SU-DHL-6 (cell line): ENCODE data around the gene SLC39A5.
"Not testable (repeated sequence)": the region's sequence is repeated elsewhere in the genome, so short reads cannot be mapped to it uniquely, and the experiment has no call there.

ENCODE experiments used
- H2AFZ ChIP-seq: fragments of 200-600 bp; sonication (generic); 2 replicates; pipeline ENCODE4 v1.6.1; 2014; ENCODE audit warnings: low read depth, mild to moderate bottlenecking, moderate library complexity, mixed read lengths, antibody characterized with exemption, low read length; ENCODE audit not compliant: severe bottlenecking
- H3F3A ChIP-seq: fragments of 200-600 bp; shearing (Covaris generic); 2 replicates; pipeline ENCODE4 v1.6.0; 2016; ENCODE audit warnings: antibody characterized with exemption, mild to moderate bottlenecking; ENCODE audit not compliant: insufficient read depth
- H3K27ac ChIP-seq: fragments of 200-600 bp; sonication (generic); 2 replicates; pipeline ENCODE4 v1.5.1; 2016; ENCODE audit warnings: low read depth, mild to moderate bottlenecking, low read length, moderate library complexity, mixed read lengths
- H3K27me3 ChIP-seq: fragments of 200-600 bp; sonication (generic), shearing (Covaris generic); 2 replicates; pipeline ENCODE4 v1.6.0; 2014; ENCODE audit warnings: mild to moderate bottlenecking, low read length
- H3K36me3 ChIP-seq: fragments of 200-600 bp; sonication (generic); 2 replicates; pipeline ENCODE4 v1.6.1; 2014; ENCODE audit warnings: mild to moderate bottlenecking, low read length, mixed read lengths
- H3K4me2 ChIP-seq: fragments of 300-600, 200-600 bp; shearing (Covaris generic), sonication (generic); 2 replicates; pipeline ENCODE4 v1.6.0; 2014; ENCODE audit warnings: low read length, low read depth, mild to moderate bottlenecking; ENCODE audit not compliant: poor library complexity, severe bottlenecking
- H3K4me3 ChIP-seq: fragments of 200-600 bp; sonication (generic); 2 replicates; pipeline ENCODE4 v1.5.1; 2014; ENCODE audit warnings: antibody characterized with exemption, low read length, mild to moderate bottlenecking, mixed read lengths; ENCODE audit not compliant: insufficient read depth, poor library complexity, severe bottlenecking
- H3K79me2 ChIP-seq: fragments of 200-600 bp; sonication (generic); 2 replicates; pipeline ENCODE4 v1.6.1; 2014; ENCODE audit warnings: mild to moderate bottlenecking, low read length, moderate library complexity; ENCODE audit not compliant: insufficient read depth
- H3K9ac ChIP-seq: fragments of 200-600 bp; sonication (generic); 2 replicates; pipeline ENCODE4 v1.7.0; 2014; ENCODE audit warnings: mild to moderate bottlenecking, low read length
- H3K9me2 ChIP-seq: fragments of 200-600 bp; sonication (generic); replicated peaks from 2 replicates; pipeline ENCODE4 v1.6.1; 2014; ENCODE audit warnings: low read length; ENCODE audit not compliant: insufficient read depth
- H3K9me3 ChIP-seq: fragments of 200-600 bp; sonication (generic); 2 replicates; pipeline ENCODE4 v1.6.1; 2014; ENCODE audit warnings: low read length, mixed read lengths; ENCODE audit not compliant: insufficient read depth
- H4K20me1 ChIP-seq: fragments of 200-600 bp; sonication (generic); 2 replicates; pipeline ENCODE4 v1.6.1; 2014; ENCODE audit warnings: low read depth, mild to moderate bottlenecking, antibody characterized with exemption, low read length, moderate library complexity, mixed read lengths
- CTCF ChIP-seq: fragments of 200-600 bp; sonication (generic); IDR thresholded peaks from one replicate; pipeline ENCODE4 v1.5.1; 2017; ENCODE audit warnings: antibody characterized with exemption, mild to moderate bottlenecking, low read length, moderate library complexity; ENCODE audit not compliant: insufficient read depth, poor library complexity, severe bottlenecking
- EZH2phosphoT487 ChIP-seq: fragments of 200-600 bp; sonication (generic), shearing (Covaris generic); conservative IDR thresholded peaks from 2 replicates; pipeline ENCODE4 v1.6.1; 2018; ENCODE audit warnings: mild to moderate bottlenecking, antibody characterized with exemption, low read length, moderate library complexity, mixed read lengths

SLC39A5 gene

GRCh38 chr12:56260380-56260779, 30.5 kb downstream of the SLC39A5 start:
- no peak overlapping the region for H3K4me2 ChIP-seq
- no peaks in the 10 kb centered on the region for H3K27me3 ChIP-seq
- H3K36me3 ChIP-seq, result no peaks in the 10 kb centered on the region
- H3K79me2 ChIP-seq, result peaks cover 10% of the 10 kb centered on the region; the same call in 1 of the 2 replicates
- no peak overlapping the region for H3K4me3 ChIP-seq
- H3K9me3 ChIP-seq, result no peaks in the 10 kb centered on the region
- TF ChIP-seq EZH2phosphoT487 (no peak), CTCF (no peak)
- no peak overlapping the region for H3K9ac ChIP-seq
- no peak overlapping the region for H3K27ac ChIP-seq
- H3K9me2 ChIP-seq, result no peaks in the 10 kb centered on the region
- H4K20me1 ChIP-seq, result no peaks in the 10 kb centered on the region
- peaks cover 3% of the 10 kb centered on the region; the same call in 1 of the 2 replicates for H3F3A ChIP-seq
- H2AFZ ChIP-seq, result no peak overlapping the region

GRCh38 chr12:56260921-56261320, 31.1 kb downstream of the SLC39A5 start:
- Histone ChIP-seq H3K4me2 (no peak overlapping the region), H3K36me3 (no peaks in the 10 kb centered on the region), H3K4me3 (no peak overlapping the region), H3K9ac (no peak overlapping the region), H2AFZ (no peak overlapping the region), H3K27ac (no peak overlapping the region), H3K9me3 (no peaks in the 10 kb centered on the region), H3K9me2 (no peaks in the 10 kb centered on the region), H3K27me3 (no peaks in the 10 kb centered on the region), H4K20me1 (no peaks in the 10 kb centered on the region), H3F3A (peaks cover 3% of the 10 kb centered on the region; the same call in 1 of the 2 replicates), H3K79me2 (peaks cover 10% of the 10 kb centered on the region; the same call in 1 of the 2 replicates)
- TF ChIP-seq CTCF (no peak), EZH2phosphoT487 (no peak)

GRCh38 chr12:56261503-56262232, 31.8 kb downstream of the SLC39A5 start:
- Histone ChIP-seq H3K27me3 (no peaks in the 10 kb centered on the region), H3F3A (peaks cover 7% of the 10 kb centered on the region; the same call in 1 of the 2 replicates), H3K9me3 (no peaks in the 10 kb centered on the region), H3K4me2 (no peak overlapping the region), H4K20me1 (no peaks in the 10 kb centered on the region), H3K4me3 (no peak overlapping the region), H3K27ac (no peak overlapping the region), H3K36me3 (no peaks in the 10 kb centered on the region), H2AFZ (no peak overlapping the region), H3K9me2 (no peaks in the 10 kb centered on the region), H3K79me2 (peaks cover 10% of the 10 kb centered on the region; the same call in 1 of the 2 replicates), H3K9ac (no peak overlapping the region)
- no peak for TF ChIP-seq CTCF
- TF ChIP-seq EZH2phosphoT487, result no peak

GRCh38 chr12:56262955-56263354, 33.1 kb downstream of the SLC39A5 start:
- not testable (repeated sequence) for H3K9ac ChIP-seq, H2AFZ ChIP-seq, H3K4me3 ChIP-seq, H3K36me3 ChIP-seq, H3K27ac ChIP-seq, H4K20me1 ChIP-seq, H3K9me2 ChIP-seq, H3K4me2 ChIP-seq, H3K27me3 ChIP-seq, H3K9me3 ChIP-seq, H3K79me2 ChIP-seq
- H3F3A ChIP-seq, result peaks cover 11% of the 10 kb centered on the region; the same call in 1 of the 2 replicates

- not testable (repeated sequence) for H3K27me3 ChIP-seq, H3K79me2 ChIP-seq, H3K36me3 ChIP-seq, H3K9me3 ChIP-seq, H3K9me2 ChIP-seq, H4K20me1 ChIP-seq
- peak overlapping the region; percentile 74 for H3K9ac ChIP-seq
- peak overlapping the region; percentile 98 for H3K4me2 ChIP-seq
- peak overlapping the region; percentile 91 for H2AFZ ChIP-seq
- H3F3A ChIP-seq, result peaks cover 35% of the 10 kb centered on the region
- peak overlapping the region; percentile 77 for H3K4me3 ChIP-seq
- H3K27ac ChIP-seq, result peak overlapping the region; percentile 75
Observed at GRCh38 chr12:56266068-56266692, 36.3 kb downstream of the SLC39A5 start.
